ENCODE results near the gene ENPP4. TPM values are rescaled to one million over a fixed set of nuclear protein-coding genes. Genes with fewer than 3 reads are reported as not detected.
A peak's percentile ranks its signal among the peaks of the same experiment; 100 is the strongest.
"Not testable (repeated sequence)": the region's sequence is repeated elsewhere in the genome, so short reads cannot be mapped to it uniquely, and the experiment has no call there.

The ENPP4 gene
- total and polyA plus RNA-seq, 7 experiments from 2014 or later = 3.6 to 9.8 (median 5.3) TPM

DNA sequence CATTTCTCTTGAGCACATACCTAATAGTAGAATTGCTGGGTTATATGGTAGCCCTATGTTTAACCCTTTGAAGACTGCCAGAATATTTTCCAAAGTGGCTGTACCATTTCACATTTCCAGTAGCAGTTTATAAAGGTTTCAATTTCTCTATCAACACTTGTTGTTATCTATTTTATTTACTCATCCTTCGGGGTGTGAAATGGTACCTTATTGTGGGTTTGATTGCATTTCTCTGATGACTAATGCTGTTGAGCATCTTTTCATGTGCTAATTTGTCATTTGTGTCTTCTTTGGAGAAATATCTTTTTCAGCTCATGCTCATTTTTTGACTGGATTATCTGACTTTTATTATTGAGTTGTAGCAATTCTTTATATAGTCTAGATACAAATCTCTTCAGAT lies 5.4 kb downstream of the ENPP4 start:
- peak overlapping the region in 1 of 9 donors; percentile 29 for H3K27ac Mint-ChIP-seq
- H3K4me1 Mint-ChIP-seq = peaks cover 7 to 62% (median 44%) of the 10 kb centered on the region in 7 donors

DNA sequence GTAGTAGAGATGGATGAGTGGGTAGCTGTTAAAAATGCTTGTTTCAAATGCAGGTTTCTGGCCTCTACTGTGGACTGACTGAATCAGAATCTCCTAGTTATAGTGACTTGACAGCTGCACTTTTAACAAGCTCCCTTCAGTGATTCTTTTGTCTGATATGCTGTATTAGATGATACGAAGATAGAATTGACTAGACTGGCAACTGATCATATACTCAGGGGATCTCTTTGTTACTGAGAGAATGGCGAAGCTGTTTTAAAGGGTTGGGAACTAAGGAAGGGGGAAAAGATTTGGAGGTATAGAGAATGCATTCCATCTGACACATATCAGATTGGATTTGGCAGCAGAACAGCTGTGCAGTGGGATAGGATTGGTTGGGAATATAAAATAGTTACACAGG lies 7.0 kb downstream of the ENPP4 start:
- H3K4me3 ChIP-seq (ENCODE audit: low read length) = no peak overlapping the region
- DNase-seq = no peak
- ATAC-seq = no peak
- Mint-ChIP-seq H3K36me3 (peaks cover 0 to 6% (median 3%) of the 10 kb centered on the region in 5 donors), H3K4me3 (no peak overlapping the region), H3K4me1 (peaks cover 0 to 51% (median 36%) of the 10 kb centered on the region in 7 donors), H3K27ac (no peak overlapping the region), H3K9me3 (no peaks in the 10 kb centered on the region), H3K27me3 (no peaks in the 10 kb centered on the region)
- no peaks in the 10 kb centered on the region for H3K4me1 ChIP-seq (ENCODE audit: control insufficient read depth in 2 of 2, insufficient read depth in 2 of 2, low read length in 2 of 2)
- ChIA-PET POLR2A (no interaction called here), CTCF (no interaction called here)
- no peaks in the 10 kb centered on the region for H3K9me3 ChIP-seq (ENCODE audit: control insufficient read depth in 2 of 3, low read length in 3 of 3)
- H3K27ac ChIP-seq (ENCODE audit: low read depth, low read length) = no peak overlapping the region
- H3K27me3 ChIP-seq (ENCODE audit: control insufficient read depth in 2 of 2, insufficient read depth in 2 of 2, low read length in 2 of 2) = no peaks in the 10 kb centered on the region
- intact Hi-C loops (cut with micrococcal nuclease) = no loop called here
- H3K36me3 ChIP-seq (ENCODE audit: control insufficient read depth in 2 of 3, insufficient read depth in 3 of 3, low read length in 3 of 3) = peaks cover 0 to 2% (median 0%) of the 10 kb centered on the region in 3 experiments

More for the DNA sequence above, 5.4 kb downstream of the ENPP4 start:
- Mint-ChIP-seq H3K4me3 (no peak overlapping the region), H3K27me3 (no peaks in the 10 kb centered on the region), H3K9me3 (peaks cover 0 to 3% (median 0%) of the 10 kb centered on the region in 11 donors), H3K36me3 (peaks cover 0 to 9% (median 3%) of the 10 kb centered on the region in 5 donors)
- no peaks in the 10 kb centered on the region for H3K36me3 ChIP-seq (ENCODE audit: control insufficient read depth in 2 of 3, insufficient read depth in 3 of 3, low read length in 3 of 3)
- H3K27ac ChIP-seq (ENCODE audit: low read depth, low read length) = no peak overlapping the region
- ATAC-seq (no peak), DNase-seq (no peak)
- ChIA-PET POLR2A (no interaction called here), CTCF (no interaction called here)
- H3K9me3 ChIP-seq (ENCODE audit: control insufficient read depth in 2 of 3, low read length in 3 of 3) = no peaks in the 10 kb centered on the region
- H3K27me3 ChIP-seq (ENCODE audit: control insufficient read depth in 2 of 2, insufficient read depth in 2 of 2, low read length in 2 of 2) = no peaks in the 10 kb centered on the region
- peaks cover 5 to 6% of the 10 kb centered on the region in 2 donors for H3K4me1 ChIP-seq (ENCODE audit: control insufficient read depth in 2 of 2, insufficient read depth in 2 of 2, low read length in 2 of 2)
- no peak overlapping the region for H3K4me3 ChIP-seq (ENCODE audit: low read length)
- intact Hi-C loops (cut with micrococcal nuclease) = no loop called here

DNA sequence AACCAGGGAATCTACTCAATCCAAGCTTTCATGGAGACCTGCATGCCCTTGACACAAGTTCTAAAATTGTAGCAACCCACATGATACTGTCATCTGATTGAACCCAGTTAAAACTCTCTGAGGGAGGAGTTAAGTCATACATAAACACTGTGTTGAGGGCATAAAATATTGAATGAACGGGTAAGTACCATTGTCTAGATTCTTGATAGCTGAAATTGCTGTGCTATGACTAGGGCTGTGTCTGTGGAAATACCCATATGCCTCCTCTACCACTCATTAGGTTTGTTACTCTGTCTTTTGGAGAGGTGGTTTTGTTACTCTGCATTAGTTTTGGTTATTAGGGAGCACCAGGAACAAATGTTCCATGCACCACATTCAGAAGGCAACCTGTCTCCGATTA lies 7.6 kb downstream of the ENPP4 start:
- Mint-ChIP-seq H3K27ac (no peak overlapping the region), H3K9me3 (no peaks in the 10 kb centered on the region), H3K36me3 (peaks cover 0 to 8% (median 3%) of the 10 kb centered on the region in 5 donors), H3K4me3 (no peak overlapping the region), H3K4me1 (peaks cover 0 to 51% (median 36%) of the 10 kb centered on the region in 7 donors), H3K27me3 (no peaks in the 10 kb centered on the region)
- H3K4me3 ChIP-seq (ENCODE audit: low read length) = no peak overlapping the region
- intact Hi-C loops (cut with micrococcal nuclease) = no loop called here
- H3K27me3 ChIP-seq (ENCODE audit: control insufficient read depth in 2 of 2, insufficient read depth in 2 of 2, low read length in 2 of 2) = no peaks in the 10 kb centered on the region
- no peaks in the 10 kb centered on the region for H3K4me1 ChIP-seq (ENCODE audit: control insufficient read depth in 2 of 2, insufficient read depth in 2 of 2, low read length in 2 of 2)
- ChIA-PET CTCF (no interaction called here), POLR2A (no interaction called here)
- ATAC-seq = no peak
- H3K27ac ChIP-seq (ENCODE audit: low read depth, low read length) = no peak overlapping the region
- H3K9me3 ChIP-seq (ENCODE audit: control insufficient read depth in 2 of 3, low read length in 3 of 3) = no peaks in the 10 kb centered on the region
- DNase-seq = no peak
- peaks cover 0 to 3% (median 0%) of the 10 kb centered on the region in 3 experiments for H3K36me3 ChIP-seq (ENCODE audit: control insufficient read depth in 2 of 3, insufficient read depth in 3 of 3, low read length in 3 of 3)

GRCh38 chr6:46138281-46138680 lies 8.5 kb downstream of the ENPP4 start:
- Mint-ChIP-seq H3K36me3 (peaks cover 0 to 14% (median 5%) of the 10 kb centered on the region in 5 donors), H3K4me3 (no peak overlapping the region), H3K27me3 (no peaks in the 10 kb centered on the region), H3K9me3 (no peaks in the 10 kb centered on the region), H3K4me1 (peaks cover 0 to 46% (median 36%) of the 10 kb centered on the region in 7 donors), H3K27ac (peak overlapping the region in 1 of 9 donors; percentile 53)
- Histone ChIP-seq H3K9me3 (ENCODE audit: control insufficient read depth in 2 of 3, low read length in 3 of 3) (no peaks in the 10 kb centered on the region), H3K4me3 (ENCODE audit: low read length) (no peak overlapping the region), H3K36me3 (ENCODE audit: control insufficient read depth in 2 of 3, insufficient read depth in 3 of 3, low read length in 3 of 3) (peaks cover 0 to 11% (median 0%) of the 10 kb centered on the region in 3 experiments), H3K4me1 (ENCODE audit: control insufficient read depth in 2 of 2, insufficient read depth in 2 of 2, low read length in 2 of 2) (no peaks in the 10 kb centered on the region), H3K27me3 (ENCODE audit: control insufficient read depth in 2 of 2, insufficient read depth in 2 of 2, low read length in 2 of 2) (no peaks in the 10 kb centered on the region), H3K27ac (ENCODE audit: low read depth, low read length) (no peak overlapping the region)
- ATAC-seq = no peak
- DNase-seq = no peak
- POLR2A ChIA-PET = interaction anchor here (1.1 kb wide), 1 partner anchor 48 kb away, joined by 3 read pairs; no protein-coding TSS in a partner anchor
- intact Hi-C loops (cut with micrococcal nuclease) = no loop called here
- CTCF ChIA-PET = interaction anchor here (1.3 kb wide), 1 partner anchor 9 kb away, joined by 5 read pairs; no protein-coding TSS in a partner anchor

- Histone ChIP-seq H3K9me3 (ENCODE audit: control insufficient read depth in 2 of 3, low read length in 3 of 3) (no peaks in the 10 kb centered on the region), H3K36me3 (ENCODE audit: control insufficient read depth in 2 of 3, insufficient read depth in 3 of 3, low read length in 3 of 3) (peaks cover 0 to 12% (median 0%) of the 10 kb centered on the region in 3 experiments), H3K27ac (ENCODE audit: low read depth, low read length) (no peak overlapping the region), H3K4me1 (ENCODE audit: control insufficient read depth in 2 of 2, insufficient read depth in 2 of 2, low read length in 2 of 2) (no peaks in the 10 kb centered on the region), H3K4me3 (ENCODE audit: low read length) (no peak overlapping the region), H3K27me3 (ENCODE audit: control insufficient read depth in 2 of 2, insufficient read depth in 2 of 2, low read length in 2 of 2) (no peaks in the 10 kb centered on the region)
- intact Hi-C loops (cut with micrococcal nuclease) = no loop called here
- no peaks in the 10 kb centered on the region for H3K9me3 Mint-ChIP-seq
- DNase-seq (no peak), ATAC-seq (no peak)
- H3K4me3 Mint-ChIP-seq = no peak overlapping the region
- H3K27ac Mint-ChIP-seq = no peak overlapping the region
- peaks cover 0 to 4% (median 0%) of the 10 kb centered on the region in 7 donors for H3K4me1 Mint-ChIP-seq
- H3K36me3 Mint-ChIP-seq = peaks cover 0 to 15% (median 5%) of the 10 kb centered on the region in 5 donors
- POLR2A ChIA-PET = no interaction called here
- CTCF ChIA-PET = no interaction called here
- peaks cover 0 to 8% (median 0%) of the 10 kb centered on the region in 5 donors for H3K27me3 Mint-ChIP-seq
Measured at GRCh38 chr6:46144270-46144669, 14.5 kb downstream of the ENPP4 start.

- H3K4me1 ChIP-seq (ENCODE audit: control insufficient read depth in 2 of 2, insufficient read depth in 2 of 2, low read length in 2 of 2); H3K27ac Mint-ChIP-seq; H3K4me1 Mint-ChIP-seq; H3K4me3 Mint-ChIP-seq; H3K9me3 ChIP-seq (ENCODE audit: control insufficient read depth in 2 of 3, low read length in 3 of 3); POLR2A ChIA-PET; H3K4me3 ChIP-seq (ENCODE audit: low read length); intact Hi-C loops (cut with micrococcal nuclease); H3K36me3 Mint-ChIP-seq; CTCF ChIA-PET; H3K27me3 ChIP-seq (ENCODE audit: control insufficient read depth in 2 of 2, insufficient read depth in 2 of 2, low read length in 2 of 2); ATAC-seq; H3K27ac ChIP-seq (ENCODE audit: low read depth, low read length); DNase-seq; H3K36me3 ChIP-seq (ENCODE audit: control insufficient read depth in 2 of 3, insufficient read depth in 3 of 3, low read length in 3 of 3); H3K9me3 Mint-ChIP-seq: not testable (repeated sequence)
- peaks cover 0 to 29% (median 0%) of the 10 kb centered on the region in 5 donors for H3K27me3 Mint-ChIP-seq
Measured at GRCh38 chr6:46149066-46149465, 19.3 kb downstream of the ENPP4 start.

- no peak overlapping the region for H3K4me3 Mint-ChIP-seq
- ChIA-PET POLR2A (no interaction called here), CTCF (no interaction called here)
- ATAC-seq = no peak
- peaks cover 8 to 52% (median 33%) of the 10 kb centered on the region in 5 donors for H3K27me3 Mint-ChIP-seq
- no peaks in the 10 kb centered on the region for H3K27me3 ChIP-seq (ENCODE audit: control insufficient read depth in 2 of 2, insufficient read depth in 2 of 2, low read length in 2 of 2)
- no peaks in the 10 kb centered on the region for H3K4me1 ChIP-seq (ENCODE audit: control insufficient read depth in 2 of 2, insufficient read depth in 2 of 2, low read length in 2 of 2)
- no peaks in the 10 kb centered on the region for H3K4me1 Mint-ChIP-seq
- H3K9me3 Mint-ChIP-seq = peaks cover 0 to 2% (median 0%) of the 10 kb centered on the region in 11 donors
- H3K27ac ChIP-seq (ENCODE audit: low read depth, low read length) = no peak overlapping the region
- H3K36me3 Mint-ChIP-seq = peaks cover 0 to 5% (median 0%) of the 10 kb centered on the region in 5 donors
- intact Hi-C loops (cut with micrococcal nuclease) = no loop called here
- H3K36me3 ChIP-seq (ENCODE audit: control insufficient read depth in 2 of 3, insufficient read depth in 3 of 3, low read length in 3 of 3) = no peaks in the 10 kb centered on the region
- DNase-seq = no peak
- no peak overlapping the region for H3K4me3 ChIP-seq (ENCODE audit: low read length)
- H3K9me3 ChIP-seq (ENCODE audit: control insufficient read depth in 2 of 3, low read length in 3 of 3) = no peaks in the 10 kb centered on the region
- H3K27ac Mint-ChIP-seq = no peak overlapping the region
Measured at GRCh38 chr6:46156701-46157100, 26.9 kb downstream of the ENPP4 start.
